Caki2 (cell line): ENCODE measurements around the gene ABLIM3. TPM values are rescaled to one million over a fixed set of nuclear protein-coding genes. Genes with fewer than 3 reads are reported as not detected.
A peak's percentile ranks its signal among the peaks of the same experiment; 100 is the strongest.
"Not testable (repeated sequence)": the region's sequence is repeated elsewhere in the genome, so short reads cannot be mapped to it uniquely, and the experiment has no call there.

Experiments
- DNase-seq: peaks from one replicate; pipeline ENCODE4 v3.0.0-alpha.2; 2015; ENCODE audit warnings: low read depth
- in situ Hi-C: cut with HindIII; loops from 2 replicates; pipeline ENCODE4 v1.10.0; 2016; ENCODE audit warnings: low sequenced_read_pairs, low pct_unique_long_range_greater_than_20kb, mixed read lengths
- total RNA-seq: library from RNA; depleted of rRNA; stranded (reverse); fragments of >200 nt; shearing (Covaris generic); gene quantifications from 2 replicates; pipeline ENCODE4 v1.2.3, GENCODE V29; 2014; ENCODE audit warnings: low replicate concordance

Gene ABLIM3
- total RNA-seq, 1 experiment from 2014 or later, result 10.4 TPM

GRCh38 chr5:149260761-149261160 is 119.5 kb downstream of the ABLIM3 start:
- in situ Hi-C loops, result no loop called here
- DNase-seq, result no peak

DNA sequence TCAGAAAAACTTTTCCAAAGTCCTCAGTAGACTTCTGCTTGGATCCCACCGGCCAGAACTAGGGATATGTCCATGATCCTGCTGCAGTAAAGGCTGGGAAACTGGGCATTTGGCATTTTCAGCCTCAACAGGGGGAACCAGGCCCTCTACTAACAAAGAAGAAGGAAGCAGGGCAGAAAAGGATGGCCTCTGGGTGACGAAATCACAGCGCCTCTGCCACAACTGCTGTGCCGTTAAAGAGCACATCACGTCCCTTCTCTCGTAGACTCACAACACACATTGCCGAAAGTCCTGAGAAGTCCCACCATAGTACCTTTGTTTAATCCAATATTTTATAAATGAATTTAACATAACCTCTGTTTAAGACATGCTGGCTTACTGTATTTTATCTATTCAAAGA is 120.0 kb downstream of the ABLIM3 start:
- in situ Hi-C loops, result no loop called here
- no peak for DNase-seq

GRCh38 chr5:149262315-149262714 is 121.0 kb downstream of the ABLIM3 start:
- in situ Hi-C loops, result no loop called here
- DNase-seq, result no peak

DNA sequence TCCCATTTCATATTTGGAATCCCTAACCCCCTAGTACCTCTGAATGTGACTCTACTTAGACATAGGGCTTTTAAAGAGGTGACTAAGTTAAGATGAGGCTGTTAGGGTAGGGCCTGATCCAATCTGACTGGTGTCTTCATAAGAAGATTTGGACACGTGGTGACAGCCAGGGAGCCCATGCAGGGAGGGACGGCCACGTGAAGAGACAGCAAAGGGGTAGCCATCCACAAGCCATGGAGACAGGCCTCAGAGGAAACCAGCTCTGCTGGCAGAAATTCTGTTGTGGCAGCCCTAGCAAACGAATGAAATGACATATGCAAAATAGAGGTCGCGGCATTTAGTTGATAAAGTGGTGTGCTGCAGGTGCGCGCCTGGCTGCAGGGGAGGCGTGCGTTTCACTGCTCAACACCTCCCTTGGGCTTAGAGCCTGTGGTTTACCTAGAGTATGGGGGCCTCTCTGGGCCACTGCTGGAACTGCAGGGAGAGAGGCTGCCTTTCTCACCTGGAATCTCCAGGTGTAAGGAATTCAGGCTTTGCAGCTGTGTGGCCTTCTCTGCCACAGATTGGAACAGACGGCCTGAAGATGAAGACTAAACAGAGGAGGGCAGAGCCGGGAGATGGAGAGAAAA is 123.3 kb downstream of the ABLIM3 start:
- no peak for DNase-seq

GRCh38 chr5:149265068-149265465 is 123.8 kb downstream of the ABLIM3 start:
- DNase-seq, result no peak
- in situ Hi-C loops, result no loop called here

More for the DNA sequence above, 123.3 kb downstream of the ABLIM3 start:
- in situ Hi-C loops, result no loop called here

DNA sequence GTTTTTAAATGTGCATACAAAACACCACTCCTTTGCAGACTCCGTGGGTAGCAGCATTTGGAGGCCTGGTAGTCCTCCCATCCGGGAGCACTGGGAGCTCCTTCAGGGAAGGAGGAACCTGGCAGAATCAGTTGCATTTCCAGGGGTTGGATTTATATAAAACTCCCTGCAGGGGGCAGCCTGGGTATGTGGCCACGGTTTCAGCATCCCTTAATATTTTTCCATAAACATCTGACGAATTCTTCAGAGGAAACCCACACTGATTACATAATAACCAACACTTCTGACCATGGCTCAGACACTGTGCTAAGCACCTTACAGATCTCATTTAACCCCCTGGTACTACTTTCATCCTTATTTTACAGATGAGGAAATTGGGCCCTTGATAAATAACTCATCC is 124.3 kb downstream of the ABLIM3 start:
- in situ Hi-C loops, result no loop called here
- no peak for DNase-seq

DNA sequence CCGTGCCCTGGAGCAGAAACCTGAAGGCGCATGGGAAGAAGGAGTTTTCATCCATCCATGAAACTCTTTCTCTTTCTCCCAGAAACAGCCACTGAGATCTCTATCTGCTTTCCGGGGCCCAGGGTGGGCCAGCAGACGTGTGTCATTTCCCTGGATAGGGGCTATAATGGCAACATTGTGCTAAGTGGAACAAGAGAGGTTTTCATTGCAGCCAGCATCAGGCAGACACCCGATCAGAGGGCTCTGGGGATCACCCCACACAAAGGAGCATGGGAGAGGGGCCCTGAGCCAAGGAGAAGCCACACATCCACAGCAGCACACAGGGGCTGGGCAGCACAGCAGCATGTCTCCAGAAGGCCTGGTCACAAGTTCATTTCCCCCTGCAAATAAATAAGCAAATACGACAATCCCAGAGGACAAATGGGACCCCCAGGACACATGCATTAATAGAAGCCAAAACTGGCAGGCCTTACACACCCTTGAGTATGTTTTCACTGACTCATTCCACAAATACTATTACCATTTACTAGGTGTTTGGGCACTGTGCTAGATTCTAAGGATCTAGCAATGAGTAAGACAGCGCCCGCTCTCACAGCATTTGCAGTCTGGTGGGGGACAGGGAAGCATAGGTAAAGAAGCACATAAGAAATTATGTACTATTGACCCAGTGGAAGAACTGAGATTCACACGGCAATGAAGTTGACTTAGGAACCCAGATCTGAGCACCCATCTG is 126.1 kb downstream of the ABLIM3 start:
- in situ Hi-C loops, result no loop called here
- no peak for DNase-seq

- in situ Hi-C loops, result no loop called here
- peak; percentile 26 for DNase-seq
These were observed 127.8 kb downstream of the ABLIM3 start for GRCh38 chr5:149268928-149269557.

DNA sequence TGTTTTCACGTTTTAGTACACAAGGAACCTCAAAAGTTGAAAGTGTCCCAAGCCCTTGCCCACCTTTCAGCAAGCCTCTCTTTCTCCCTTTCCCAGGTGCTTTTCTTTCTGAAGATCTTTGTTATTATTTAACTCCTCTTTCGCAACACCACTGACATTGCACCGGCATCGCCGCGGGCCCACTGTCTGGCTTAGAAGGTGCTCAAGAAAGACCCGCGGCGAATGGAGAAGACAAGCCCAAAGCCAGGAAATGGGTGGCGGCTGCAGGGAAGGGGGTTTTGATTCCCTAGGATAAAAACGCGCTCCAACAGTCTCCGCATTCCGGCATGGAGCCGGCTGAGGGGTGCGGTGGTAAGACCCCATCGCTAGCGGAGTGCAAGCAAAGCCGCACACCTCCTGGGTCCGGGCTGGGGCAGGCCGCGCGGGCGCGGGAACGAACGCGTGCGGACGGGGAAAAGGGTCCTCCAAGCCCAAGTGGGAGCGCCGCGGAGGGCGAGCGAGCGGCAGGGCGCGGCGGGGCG is 130.0 kb downstream of the ABLIM3 start:
- in situ Hi-C loops, result no loop called here
- peak; percentile 33 for DNase-seq

- in situ Hi-C loops, result no loop called here
- peak; percentile 50 for DNase-seq
These were observed 130.6 kb downstream of the ABLIM3 start, which contains the start of gene AFAP1L1 for GRCh38 chr5:149271716-149272563. Gene AFAP1L1 (plus strand): TSS chr5:149271859. CDS start chr5:149271969, 110 bp downstream.

GRCh38 chr5:149272781-149273180 is 131.5 kb downstream of the ABLIM3 start:
- DNase-seq, in situ Hi-C loops: not testable (repeated sequence)

DNA sequence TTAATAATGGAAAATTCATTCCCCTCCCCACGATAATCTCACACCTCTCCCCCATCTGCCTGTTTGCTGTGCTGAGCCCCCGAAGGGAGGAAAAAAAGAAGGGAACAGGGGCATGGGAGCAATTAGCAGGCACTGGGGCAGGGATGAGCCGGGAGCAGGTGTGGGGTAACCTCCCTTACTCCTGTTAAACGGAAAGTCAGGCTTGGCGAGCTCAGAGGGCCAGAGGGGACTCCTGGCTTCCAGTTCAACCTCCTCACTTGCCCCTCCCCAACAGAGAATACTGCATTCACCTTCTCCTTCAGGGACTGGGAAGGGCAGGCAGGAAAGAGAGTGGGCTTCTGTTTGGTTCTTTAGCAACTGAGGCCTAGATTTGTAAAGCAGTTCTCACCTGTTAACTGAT is 131.9 kb downstream of the ABLIM3 start:
- in situ Hi-C loops, result no loop called here
- DNase-seq, result no peak

DNA sequence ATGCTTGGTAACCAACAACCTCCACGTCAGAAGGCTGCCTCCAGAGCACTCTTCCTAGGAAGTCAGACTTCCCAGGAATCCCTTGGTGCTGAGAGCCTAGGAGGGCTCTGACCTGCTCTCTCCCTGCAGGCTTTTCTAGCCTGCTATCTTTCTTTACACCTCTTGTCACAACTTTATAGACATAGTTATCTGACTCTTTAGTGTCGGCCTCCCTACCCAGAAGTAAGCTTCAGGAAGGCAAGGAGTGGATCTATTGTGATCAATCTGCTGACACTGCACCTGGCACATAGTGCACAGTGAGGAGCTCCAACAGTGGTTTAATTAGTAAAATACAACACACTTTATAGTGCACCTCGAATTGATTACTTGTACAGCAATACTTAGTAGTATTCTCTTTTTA is 132.7 kb downstream of the ABLIM3 start:
- in situ Hi-C loops, result no loop called here
- no peak for DNase-seq

- no peak for DNase-seq
- in situ Hi-C loops, result no loop called here
These were observed 133.6 kb downstream of the ABLIM3 start for GRCh38 chr5:149274939-149275338.

DNA sequence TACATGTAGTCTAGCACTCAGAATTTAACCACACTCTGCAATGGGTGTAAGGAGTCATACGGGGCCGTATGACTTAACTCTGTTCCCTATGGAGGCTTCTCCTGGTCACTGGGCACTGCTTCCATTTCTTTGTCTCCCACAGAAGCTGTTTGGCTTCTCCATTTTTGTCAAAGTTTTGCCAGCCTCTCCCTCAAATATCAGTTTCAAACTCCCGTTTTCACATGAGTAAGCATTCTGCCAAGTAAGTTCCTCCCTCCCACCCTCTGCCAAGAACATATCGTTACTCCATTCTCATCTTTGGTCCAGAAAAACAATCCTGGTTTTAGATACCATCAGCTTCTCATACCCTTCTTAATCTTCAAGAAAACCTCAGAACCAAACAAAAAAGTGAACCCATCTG is 136.5 kb downstream of the ABLIM3 start:
- DNase-seq, result no peak
- in situ Hi-C loops, result no loop called here

- in situ Hi-C loops, result no loop called here
- DNase-seq, result no peak
These were observed 137.3 kb downstream of the ABLIM3 start for GRCh38 chr5:149278451-149279210.

- no peak for DNase-seq
- in situ Hi-C loops, result no loop called here
These were observed 138.4 kb downstream of the ABLIM3 start for GRCh38 chr5:149279661-149280060.

GRCh38 chr5:149280124-149280523 is 138.8 kb downstream of the ABLIM3 start:
- in situ Hi-C loops, result no loop called here
- DNase-seq, result no peak
